Measurements from ENCODE around the gene LEMD1.

Gene LEMD1

DNA sequence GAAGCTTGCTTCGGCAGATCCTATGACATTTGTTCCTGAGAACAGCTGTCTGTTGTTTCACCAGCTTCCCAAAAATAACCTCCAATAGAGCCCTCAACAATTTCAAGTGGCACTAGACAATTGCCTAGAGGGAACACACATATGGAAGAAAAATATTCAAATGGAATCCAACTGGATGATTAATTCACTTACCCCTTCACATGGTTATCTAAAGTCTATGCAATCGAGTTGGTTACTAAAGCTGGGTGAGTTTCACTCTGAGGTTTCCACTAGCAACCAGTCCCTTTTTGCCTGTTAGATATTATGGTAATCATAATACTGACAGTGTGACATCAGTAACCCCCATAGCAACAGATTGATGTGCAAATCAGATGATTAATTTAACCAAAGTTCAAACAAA, at the start of gene LEMD1:
Gene LEMD1, minus strand, starts transcription at position 259 of the 400 bp plus-strand sequence. CDS start 1,520 bp downstream, outside the sequence.
- TF ChIP-seq CTCF (IDR thresholded peaks at IDR 0.05; ENCODE audit: insufficient read depth, missing control alignments) = no peak
- DNase-seq (ENCODE audit: insufficient read length, low spot score) = no peak
- peak; percentile 58 for FAIRE-seq

- DNase-seq (ENCODE audit: insufficient read length, low spot score) (no peak), FAIRE-seq (no peak)
- TF ChIP-seq CTCF (IDR thresholded peaks at IDR 0.05; ENCODE audit: insufficient read depth, missing control alignments) = no peak
Measured at GRCh38 chr1:205470131-205470530, 48.3 kb upstream of the LEMD1 start.

- FAIRE-seq (no peak), DNase-seq (ENCODE audit: insufficient read length, low spot score) (no peak)
- no peak for TF ChIP-seq CTCF (IDR thresholded peaks at IDR 0.05; ENCODE audit: insufficient read depth, missing control alignments)
Measured at GRCh38 chr1:205466595-205467220, 44.9 kb upstream of the LEMD1 start.

GRCh38 chr1:205465392-205465791, 43.5 kb upstream of the LEMD1 start:
- FAIRE-seq = peak; percentile 91
- no peak for TF ChIP-seq CTCF (IDR thresholded peaks at IDR 0.05; ENCODE audit: insufficient read depth, missing control alignments)
- no peak for DNase-seq (ENCODE audit: insufficient read length, low spot score)

DNA sequence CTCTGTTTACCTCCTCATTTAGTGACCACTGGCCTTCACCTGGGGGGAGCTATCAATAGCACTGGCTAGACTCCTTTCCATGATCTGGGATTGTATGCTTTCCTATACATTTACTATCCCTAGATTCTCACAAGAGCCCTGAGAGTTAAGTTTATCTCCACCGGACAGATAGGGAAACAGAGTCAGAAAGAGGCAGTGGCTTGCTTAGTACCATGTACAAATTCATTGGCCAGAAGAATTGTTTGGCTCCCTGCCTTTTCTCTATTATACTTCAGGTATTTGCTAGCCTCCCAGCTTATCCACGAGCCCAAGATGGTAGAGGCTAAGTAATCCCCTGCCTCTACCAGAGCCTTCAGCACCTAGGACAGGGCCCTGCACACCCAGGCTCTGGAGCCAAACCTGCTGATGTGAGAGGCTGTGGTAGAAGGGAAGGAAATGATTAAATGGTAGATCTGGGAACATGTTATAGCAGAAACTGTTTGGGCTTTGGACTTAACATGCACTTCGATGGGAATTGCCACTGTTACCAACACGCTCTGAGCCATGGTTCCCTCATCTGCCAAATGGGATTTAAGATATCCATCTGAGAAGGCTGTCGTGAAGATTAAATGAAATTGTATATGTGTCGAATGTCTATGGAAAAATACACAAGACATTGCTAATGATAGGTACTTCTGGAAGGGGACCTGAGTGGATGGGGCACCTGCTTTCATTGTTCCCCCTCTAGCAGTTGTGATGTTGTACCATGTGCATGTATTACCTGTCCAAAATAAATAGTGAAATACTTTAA, 37.1 kb upstream of the LEMD1 start:
- DNase-seq (ENCODE audit: insufficient read length, low spot score) (no peak), FAIRE-seq (peak; percentile 6)
- TF ChIP-seq CTCF (IDR thresholded peaks at IDR 0.05; ENCODE audit: insufficient read depth, missing control alignments) = no peak

DNA sequence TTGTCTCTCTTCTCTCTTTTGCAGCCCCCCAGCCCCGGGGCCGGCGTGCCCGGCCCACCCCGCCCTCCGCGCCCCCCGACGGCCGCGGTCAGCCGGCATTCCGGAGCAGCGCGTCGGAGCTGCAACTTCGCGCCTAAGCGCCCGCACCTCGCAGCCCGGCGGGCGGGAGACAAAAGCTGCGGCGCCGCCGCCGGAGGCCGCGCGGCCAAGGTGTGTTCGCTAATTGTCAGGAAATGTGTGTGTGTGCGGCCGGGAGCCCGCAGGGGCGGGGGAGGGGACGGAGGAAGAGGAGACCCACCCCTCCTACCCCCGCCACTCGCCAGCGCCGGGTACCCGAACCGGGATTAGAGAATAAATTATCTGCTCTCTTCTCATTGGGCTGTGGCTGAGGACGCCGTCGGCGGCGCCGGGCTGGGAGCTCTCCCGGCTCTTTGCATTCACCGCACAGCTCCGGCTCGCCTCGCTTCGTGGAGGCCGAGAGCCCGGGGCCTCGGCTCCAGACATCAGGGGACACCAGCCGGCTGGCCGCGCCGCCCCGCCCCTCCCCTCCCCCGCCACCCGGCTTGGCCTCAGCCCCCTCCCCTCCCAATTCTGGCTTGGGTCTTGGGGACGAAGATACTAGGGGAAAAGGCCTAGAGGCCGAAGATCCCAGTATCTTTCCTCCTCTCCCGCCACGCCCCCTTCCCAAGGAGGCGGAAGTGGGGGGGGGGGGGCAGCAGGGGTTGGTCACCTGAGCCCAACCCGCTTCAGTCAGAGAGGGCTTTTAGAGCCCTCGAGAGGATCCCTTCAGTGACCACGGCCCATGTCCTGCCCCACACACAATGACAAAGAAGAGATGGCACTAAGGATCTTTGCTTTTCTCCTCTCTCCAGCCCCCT, 35.3 kb upstream of the LEMD1 start:
- FAIRE-seq (no peak), DNase-seq (ENCODE audit: insufficient read length, low spot score) (peak; percentile 98)
- TF ChIP-seq CTCF (IDR thresholded peaks at IDR 0.05; ENCODE audit: insufficient read depth, missing control alignments) = no peak

Data from D721Med (cell line).